HCT116 (cell line): ENCODE results near the gene ZNF790. TPM values are rescaled to one million over a fixed set of nuclear protein-coding genes. Genes with fewer than 3 reads are reported as not detected.

Experiments used
- ATAC-seq: fragments of 200-7000 bp; cut with Tn5 transposase; 2 replicates; pipeline ENCODE4 v1.9.1; 2020; ENCODE audit warnings: mild to moderate bottlenecking, moderate library complexity
- BruUV-seq: library from RNA; stranded (reverse); fragments of 400-500 nt; replicated peaks from 2 replicates; lab custom pipeline; 2021; lab: Mats Ljungman, UMichigan
- CTCF ChIA-PET: fragments of 300-600 bp; sonication (Branson Sonifier 250); formaldehyde crosslinking; loops from one replicate; lab custom pipeline; 2021; ENCODE audit warnings: antibody characterized with exemption; lab: Charles Lee
- POLR2A ChIA-PET: fragments of 300-600, 350-600 bp; sonication (Branson Sonifier 250); formaldehyde crosslinking; loops from one replicate; lab custom pipeline; 2021; ENCODE audit warnings: antibody characterized with exemption; lab: Charles Lee
- RAD21 ChIA-PET, 2 experiments: fragments of 300-600 bp; sonication (Branson Sonifier 250); formaldehyde crosslinking; loops; one replicate each; lab custom pipeline; 2023; ENCODE audit warnings: low total read pairs in 2 of 2; ENCODE audit not compliant: uncharacterized antibody in 2 of 2, unreplicated experiment in 2 of 2, low non-redundant PET in 1 of 2; lab: Charles Lee
- DNase-seq: peaks from one replicate; pipeline ENCODE4 v3.0.0-alpha.2; 2010; ENCODE audit warnings: low read depth, low spot score
- H2AFZ ChIP-seq: fragments of 200-600 bp; shearing (Covaris generic), sonication (generic); 2 replicates; pipeline ENCODE4 v1.6.1; 2017; ENCODE audit warnings: low read depth, mixed run types, mixed read lengths, antibody characterized with exemption, low read length; ENCODE audit not compliant: poor library complexity, severe bottlenecking
- H3K27ac ChIP-seq: 2 replicates; pipeline ENCODE4 v1.5.1; 2012; ENCODE audit warnings: low read depth, low read length
- H3K27me3 ChIP-seq: fragments of 200-600 bp; sonication (generic); 2 replicates; pipeline ENCODE4 v1.6.1; 2016; ENCODE audit warnings: mixed run types, low read length, mixed read lengths; ENCODE audit not compliant: insufficient read depth
- H3K36me3 ChIP-seq, 2 experiments: fragments of 200-500 bp in 1 of 2; fragments of 200-600 bp in 1 of 2; sonication (Bioruptor generic) in 1 of 2; sonication (generic) in 1 of 2; 2 replicates each; pipeline versions ENCODE4 v1.5.1 to v1.6.1; 2014 to 2016; ENCODE audit warnings: low read length in 2 of 2, inconsistent platforms in 1 of 2, mixed read lengths in 1 of 2, mixed run types in 1 of 2; ENCODE audit not compliant: insufficient read depth in 2 of 2, control insufficient read depth in 1 of 2
- H3K4me1 ChIP-seq, 2 experiments: fragments of 200-600 bp in 1 of 2; sonication (generic) in 1 of 2; 2 replicates each; pipeline versions ENCODE4 v1.5.1 to v1.6.1; 2012 to 2017; ENCODE audit warnings: low read length in 2 of 2, inconsistent platforms in 1 of 2, mild to moderate bottlenecking in 1 of 2, mixed read lengths in 1 of 2, mixed run types in 1 of 2, moderate library complexity in 1 of 2; ENCODE audit not compliant: insufficient read depth in 2 of 2, control insufficient read depth in 1 of 2
- H3K4me2 ChIP-seq: fragments of 200-600 bp; sonication (generic); 2 replicates; pipeline ENCODE4 v1.6.1; 2017; ENCODE audit warnings: mixed run types, low read length, mixed read lengths
- H3K4me3 ChIP-seq, 2 experiments: fragments of 200-600 bp in 1 of 2; sonication (generic) in 1 of 2; replicated peaks in 1 of 2; 2 replicates each; pipeline ENCODE4 v1.5.1; 2011 to 2016; ENCODE audit warnings: low read length in 2 of 2, control low read depth in 1 of 2, low read depth in 1 of 2, mild to moderate bottlenecking in 1 of 2, mixed read lengths in 1 of 2, mixed run types in 1 of 2
- H3K79me2 ChIP-seq: fragments of 200-600 bp; sonication (generic); 2 replicates; pipeline ENCODE4 v1.6.1; 2017; ENCODE audit warnings: mild to moderate bottlenecking, mixed run types, low read length, moderate library complexity, mixed read lengths; ENCODE audit not compliant: insufficient read depth
- H3K9ac ChIP-seq: fragments of 200-600 bp; sonication (generic); 2 replicates; pipeline ENCODE4 v1.6.1; 2016; ENCODE audit warnings: low read length, mixed read lengths
- H3K9me2 ChIP-seq: fragments of 200-600 bp; sonication (generic), shearing (Covaris generic); 2 replicates; pipeline ENCODE4 v1.6.1; 2017; ENCODE audit warnings: mixed run types, mild to moderate bottlenecking, moderate library complexity; ENCODE audit not compliant: insufficient read depth
- H3K9me3 ChIP-seq, 2 experiments: fragments of 200-500 bp in 1 of 2; fragments of 200-600 bp in 1 of 2; sonication (Bioruptor generic) in 1 of 2; sonication (generic) in 1 of 2; 2 replicates each; pipeline ENCODE4 v1.6.1; 2014 to 2017; ENCODE audit warnings: low read length in 2 of 2, mixed read lengths in 2 of 2, inconsistent platforms in 1 of 2, low read depth in 1 of 2, mild to moderate bottlenecking in 1 of 2, mixed run types in 1 of 2, moderate library complexity in 1 of 2; ENCODE audit not compliant: control insufficient read depth in 1 of 2, insufficient read depth in 1 of 2
- H4K20me1 ChIP-seq: fragments of 200-600 bp; sonication (generic), shearing (Covaris generic); 2 replicates; pipeline ENCODE4 v1.6.1; 2017; ENCODE audit warnings: mixed run types, mild to moderate bottlenecking, moderate library complexity; ENCODE audit not compliant: insufficient read depth
- CBX3 ChIP-seq: IDR thresholded peaks from 2 replicates; pipeline ENCODE4 v1.6.1; 2012; ENCODE audit warnings: low read depth
- CEBPB ChIP-seq: IDR thresholded peaks from 2 replicates; pipeline ENCODE4 v1.6.1; 2012; ENCODE audit warnings: low read depth
- EGR1 ChIP-seq: IDR thresholded peaks from 2 replicates; pipeline ENCODE4 v1.6.1; 2012; ENCODE audit warnings: low read depth
- ELF1 ChIP-seq: IDR thresholded peaks from 2 replicates; pipeline ENCODE4 v1.6.1; 2012; ENCODE audit warnings: low read depth, borderline replicate concordance
- EZH2 ChIP-seq: fragments of 200-600 bp; sonication (generic); IDR thresholded peaks from 2 replicates; pipeline ENCODE4 v1.6.1; 2017; ENCODE audit warnings: antibody characterized with exemption, mixed run types
- EZH2phosphoT487 ChIP-seq: fragments of 200-600 bp; IDR thresholded peaks from 2 replicates; pipeline ENCODE4 v1.6.1; 2018; ENCODE audit warnings: antibody characterized with exemption, borderline replicate concordance
- FOSL1 ChIP-seq: IDR thresholded peaks from 2 replicates; pipeline ENCODE4 v1.6.1; 2012; ENCODE audit warnings: low read depth
- ZFX ChIP-seq: fragments of 450-650 bp; IDR thresholded peaks from 2 replicates; pipeline ENCODE4 v1.6.1; 2017
- intact Hi-C: fragments of 100-400 bp; cut with micrococcal nuclease; formaldehyde crosslinking; loops from 2 replicates; pipeline ENCODE4 v1.10.0; 2022
- total RNA-seq: library from RNA; stranded (reverse); gene quantifications from one replicate; pipeline ENCODE4 v1.2.1, GENCODE V29; 2021; ENCODE audit not compliant: unreplicated experiment
- TF ChIP-seq, protein P1 (sequence below): IDR thresholded peaks from 2 replicates; pipeline ENCODE4 v1.6.1; 2012; ENCODE audit warnings: low read depth
- TF ChIP-seq, protein P2 (sequence below), 3 experiments: fragments of 200-600 bp in 1 of 3; sonication (generic) in 1 of 3; IDR thresholded peaks in 2 of 3; conservative IDR thresholded peaks in 1 of 3; 2 replicates each; pipeline ENCODE4 v1.5.1; 2012 to 2017; ENCODE audit warnings: low read depth in 2 of 3, low read length in 2 of 3, antibody characterized with exemption in 1 of 3, borderline replicate concordance in 1 of 3, control low read depth in 1 of 3, mild to moderate bottlenecking in 1 of 3, mixed read lengths in 1 of 3, mixed run types in 1 of 3, moderate library complexity in 1 of 3; ENCODE audit not compliant: insufficient read depth in 1 of 3

Gene ZNF790
- total RNA-seq, 1 experiment from 2014 or later = 0.32 TPM

DNA sequence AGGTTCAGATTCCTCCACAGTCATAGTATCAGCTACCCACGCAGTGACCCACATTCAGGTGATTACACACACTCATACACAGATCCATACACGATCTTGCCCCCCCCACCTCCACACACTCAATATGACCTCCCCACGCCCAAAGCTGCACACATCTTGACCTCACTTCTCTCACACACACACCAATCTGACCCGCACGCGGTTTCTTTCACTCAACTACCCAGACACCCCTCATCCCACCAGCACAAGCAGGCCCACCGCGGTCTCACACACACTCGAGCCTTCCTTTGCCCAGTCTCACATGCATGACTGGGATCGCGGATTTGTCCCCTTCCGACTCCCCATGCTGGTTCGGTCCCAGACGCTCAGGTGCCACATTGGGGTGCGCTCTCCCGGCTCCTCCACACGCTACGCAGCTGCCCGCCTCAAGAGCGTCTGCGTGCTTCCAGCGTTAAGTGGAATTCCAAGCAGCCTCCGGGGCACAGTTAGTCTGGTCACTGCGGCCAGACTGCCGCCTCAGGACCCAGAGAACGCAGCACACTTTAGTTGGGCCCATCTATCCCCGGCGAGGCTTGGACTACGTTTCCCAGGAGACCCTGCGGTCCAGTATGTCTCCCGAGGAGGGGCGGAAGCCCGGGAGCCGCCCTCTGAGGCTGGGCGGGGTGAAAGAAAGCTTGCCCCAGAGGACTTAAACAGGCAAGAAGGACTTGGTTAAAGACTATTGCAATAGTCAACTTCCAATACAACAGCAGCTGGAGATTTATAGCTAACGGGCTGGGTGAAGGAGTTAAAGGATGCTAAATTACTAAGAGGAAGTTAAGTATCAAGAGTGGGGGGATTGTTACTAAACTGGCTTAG is 11.7 kb upstream of the ZNF790 start:
- intact Hi-C loops = no loop called here
- ChIA-PET RAD21 (no interaction called here), CTCF (no interaction called here), POLR2A (no interaction called here)
- H3K36me3 ChIP-seq = no peaks in the 10 kb centered on the region
- ATAC-seq = no peak
- H3K4me3 ChIP-seq = no peak overlapping the region
- H3K27me3 ChIP-seq = no peaks in the 10 kb centered on the region
- H3K9ac ChIP-seq = no peak overlapping the region
- H3K4me2 ChIP-seq = no peak overlapping the region
- H3K4me1 ChIP-seq = no peaks in the 10 kb centered on the region
- H4K20me1 ChIP-seq = no peaks in the 10 kb centered on the region
- DNase-seq = no peak
- H3K79me2 ChIP-seq = no peaks in the 10 kb centered on the region
- no peak overlapping the region for H2AFZ ChIP-seq
- H3K9me2 ChIP-seq = no peaks in the 10 kb centered on the region
- no peak for TF ChIP-seq EZH2
- TF ChIP-seq EZH2phosphoT487 = no peak
- no peak for TF ChIP-seq ZFX
- TF ChIP-seq, protein P1, sequence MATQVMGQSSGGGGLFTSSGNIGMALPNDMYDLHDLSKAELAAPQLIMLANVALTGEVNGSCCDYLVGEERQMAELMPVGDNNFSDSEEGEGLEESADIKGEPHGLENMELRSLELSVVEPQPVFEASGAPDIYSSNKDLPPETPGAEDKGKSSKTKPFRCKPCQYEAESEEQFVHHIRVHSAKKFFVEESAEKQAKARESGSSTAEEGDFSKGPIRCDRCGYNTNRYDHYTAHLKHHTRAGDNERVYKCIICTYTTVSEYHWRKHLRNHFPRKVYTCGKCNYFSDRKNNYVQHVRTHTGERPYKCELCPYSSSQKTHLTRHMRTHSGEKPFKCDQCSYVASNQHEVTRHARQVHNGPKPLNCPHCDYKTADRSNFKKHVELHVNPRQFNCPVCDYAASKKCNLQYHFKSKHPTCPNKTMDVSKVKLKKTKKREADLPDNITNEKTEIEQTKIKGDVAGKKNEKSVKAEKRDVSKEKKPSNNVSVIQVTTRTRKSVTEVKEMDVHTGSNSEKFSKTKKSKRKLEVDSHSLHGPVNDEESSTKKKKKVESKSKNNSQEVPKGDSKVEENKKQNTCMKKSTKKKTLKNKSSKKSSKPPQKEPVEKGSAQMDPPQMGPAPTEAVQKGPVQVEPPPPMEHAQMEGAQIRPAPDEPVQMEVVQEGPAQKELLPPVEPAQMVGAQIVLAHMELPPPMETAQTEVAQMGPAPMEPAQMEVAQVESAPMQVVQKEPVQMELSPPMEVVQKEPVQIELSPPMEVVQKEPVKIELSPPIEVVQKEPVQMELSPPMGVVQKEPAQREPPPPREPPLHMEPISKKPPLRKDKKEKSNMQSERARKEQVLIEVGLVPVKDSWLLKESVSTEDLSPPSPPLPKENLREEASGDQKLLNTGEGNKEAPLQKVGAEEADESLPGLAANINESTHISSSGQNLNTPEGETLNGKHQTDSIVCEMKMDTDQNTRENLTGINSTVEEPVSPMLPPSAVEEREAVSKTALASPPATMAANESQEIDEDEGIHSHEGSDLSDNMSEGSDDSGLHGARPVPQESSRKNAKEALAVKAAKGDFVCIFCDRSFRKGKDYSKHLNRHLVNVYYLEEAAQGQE = no peak
- TF ChIP-seq CBX3 = no peak
- TF ChIP-seq ELF1 = no peak
- no peak for TF ChIP-seq EGR1
- TF ChIP-seq, protein P2, sequence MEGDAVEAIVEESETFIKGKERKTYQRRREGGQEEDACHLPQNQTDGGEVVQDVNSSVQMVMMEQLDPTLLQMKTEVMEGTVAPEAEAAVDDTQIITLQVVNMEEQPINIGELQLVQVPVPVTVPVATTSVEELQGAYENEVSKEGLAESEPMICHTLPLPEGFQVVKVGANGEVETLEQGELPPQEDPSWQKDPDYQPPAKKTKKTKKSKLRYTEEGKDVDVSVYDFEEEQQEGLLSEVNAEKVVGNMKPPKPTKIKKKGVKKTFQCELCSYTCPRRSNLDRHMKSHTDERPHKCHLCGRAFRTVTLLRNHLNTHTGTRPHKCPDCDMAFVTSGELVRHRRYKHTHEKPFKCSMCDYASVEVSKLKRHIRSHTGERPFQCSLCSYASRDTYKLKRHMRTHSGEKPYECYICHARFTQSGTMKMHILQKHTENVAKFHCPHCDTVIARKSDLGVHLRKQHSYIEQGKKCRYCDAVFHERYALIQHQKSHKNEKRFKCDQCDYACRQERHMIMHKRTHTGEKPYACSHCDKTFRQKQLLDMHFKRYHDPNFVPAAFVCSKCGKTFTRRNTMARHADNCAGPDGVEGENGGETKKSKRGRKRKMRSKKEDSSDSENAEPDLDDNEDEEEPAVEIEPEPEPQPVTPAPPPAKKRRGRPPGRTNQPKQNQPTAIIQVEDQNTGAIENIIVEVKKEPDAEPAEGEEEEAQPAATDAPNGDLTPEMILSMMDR (IDR thresholded peaks at IDR 0.05 in 2 of 3, conservative IDR thresholded peaks at IDR 0.05 in 1 of 3; ENCODE audit: borderline replicate concordance in 1 of 3, insufficient read depth in 1 of 3, low read depth in 2 of 3, low read length in 2 of 3) = no peak
- no peak for TF ChIP-seq FOSL1
- TF ChIP-seq CEBPB = no peak
- peaks cover 11 to 13% of the 10 kb centered on the region in 2 experiments; a peak in 2 of 4 replicates for H3K9me3 ChIP-seq
- BruUV-seq = no TSS peak
- H3K27ac ChIP-seq = no peak overlapping the region
